Stomach (tissue), 9 donors: ENCODE data around the gene IGF1R. TPM values are rescaled to one million over a fixed set of nuclear protein-coding genes. Genes with fewer than 3 reads are reported as not detected.

Source experiments
- DNase-seq, 2 donors: peaks; one replicate each; pipeline versions ENCODE4 v3.0.0 to v3.0.0-alpha.2; 2013 to 2019
- H3K27ac ChIP-seq, 5 donors: fragments of 200-600 bp in 4 of 5; sonication (generic) in 4 of 5; one replicate each; pipeline ENCODE4 v1.5.1; 2013 to 2019; ENCODE audit warnings: mild to moderate bottlenecking in 1 of 5, moderate library complexity in 1 of 5
- H3K27me3 ChIP-seq, 3 donors: fragments of 200-600 bp; sonication (generic); one replicate each; pipeline ENCODE4 v1.5.1; 2017 to 2019; ENCODE audit warnings: mixed run types in 1 of 3
- H3K36me3 ChIP-seq, 4 donors: fragments of 200-600 bp; sonication (generic); 1 replicate in 3 of 4; 2 replicates in 1 of 4; pipeline ENCODE4 v1.5.1; 2016 to 2019
- H3K4me1 ChIP-seq, 4 donors: fragments of 200-600 bp; sonication (generic); one replicate each; pipeline ENCODE4 v1.5.1; 2016 to 2019
- H3K4me3 ChIP-seq, 4 donors: fragments of 200-600 bp; sonication (generic) in 3 of 4; one replicate each; pipeline ENCODE4 v1.5.1; 2016 to 2019; ENCODE audit warnings: mild to moderate bottlenecking in 1 of 4
- H3K9me3 ChIP-seq, 4 donors: fragments of 200-600 bp; sonication (generic); one replicate each; pipeline ENCODE4 v1.5.1; 2016 to 2019
- EP300 ChIP-seq: sonication (generic); formaldehyde crosslinking; IDR thresholded peaks from one replicate; pipeline ENCODE4 v1.6.1; 2017; ENCODE audit warnings: antibody characterized with exemption
- POLR2A ChIP-seq, 4 donors: fragments of 450-650 bp; IDR thresholded peaks; one replicate each; pipeline ENCODE4 v1.6.1; 2016; ENCODE audit warnings: antibody characterized with exemption in 4 of 4, control low read depth in 2 of 4, mild to moderate bottlenecking in 1 of 4, moderate library complexity in 1 of 4
- POLR2AphosphoS5 ChIP-seq, 3 donors: sonication (generic); formaldehyde crosslinking; IDR thresholded peaks; one replicate each; pipeline ENCODE4 v1.6.1; 2016; ENCODE audit warnings: antibody characterized with exemption in 3 of 3
- WGBS, 5 donors: extraction: QIAGEN DNeasy Blood & Tissue Kit in 3 of 5; methylation state at CpG; one replicate each; pipeline versions ENCODE4 v1.1.5 to v1.1.7; 2013 to 2018; 5-methylcytosine and 5-hydroxymethylcytosine counted together
- intact Hi-C: fragments of 100-400 bp; cut with DNase I; formaldehyde crosslinking; loops from one replicate; pipeline ENCODE4 v1.15.1; 2023; ENCODE audit warnings: low total_unique reads
- polyA plus RNA-seq, 3 donors: library from polyadenylated mRNA; stranded (reverse); fragments of 200-250 nt; gene quantifications; one replicate each; pipeline ENCODE4 v1.2.3, GENCODE V29; 2013
- total RNA-seq, 5 donors: library from RNA; depleted of rRNA; stranded (reverse); fragments of >200 nt; gene quantifications; one replicate each; pipeline versions ENCODE4 v1.1.0 to v1.2.3, GENCODE V29; 2014 to 2016
- TF ChIP-seq, protein P1 (sequence below), 7 experiments: fragments of 450-650 bp in 4 of 7; fragments of 200-600 bp in 3 of 7; sonication (generic) in 3 of 7; IDR thresholded peaks; one replicate each; pipeline ENCODE4 v1.5.1; 2016 to 2019; ENCODE audit warnings: antibody characterized with exemption in 7 of 7, control low read depth in 2 of 7, mild to moderate bottlenecking in 1 of 7
- donor health status: healthy with polysubstance abuse.
- donor health status: Bipolar disorder and iron deficiency.
- donor health status: healthy.

Gene IGF1R
- total and polyA plus RNA-seq, 8 donors: 2.3 to 131 (median 42.8) TPM

DNA sequence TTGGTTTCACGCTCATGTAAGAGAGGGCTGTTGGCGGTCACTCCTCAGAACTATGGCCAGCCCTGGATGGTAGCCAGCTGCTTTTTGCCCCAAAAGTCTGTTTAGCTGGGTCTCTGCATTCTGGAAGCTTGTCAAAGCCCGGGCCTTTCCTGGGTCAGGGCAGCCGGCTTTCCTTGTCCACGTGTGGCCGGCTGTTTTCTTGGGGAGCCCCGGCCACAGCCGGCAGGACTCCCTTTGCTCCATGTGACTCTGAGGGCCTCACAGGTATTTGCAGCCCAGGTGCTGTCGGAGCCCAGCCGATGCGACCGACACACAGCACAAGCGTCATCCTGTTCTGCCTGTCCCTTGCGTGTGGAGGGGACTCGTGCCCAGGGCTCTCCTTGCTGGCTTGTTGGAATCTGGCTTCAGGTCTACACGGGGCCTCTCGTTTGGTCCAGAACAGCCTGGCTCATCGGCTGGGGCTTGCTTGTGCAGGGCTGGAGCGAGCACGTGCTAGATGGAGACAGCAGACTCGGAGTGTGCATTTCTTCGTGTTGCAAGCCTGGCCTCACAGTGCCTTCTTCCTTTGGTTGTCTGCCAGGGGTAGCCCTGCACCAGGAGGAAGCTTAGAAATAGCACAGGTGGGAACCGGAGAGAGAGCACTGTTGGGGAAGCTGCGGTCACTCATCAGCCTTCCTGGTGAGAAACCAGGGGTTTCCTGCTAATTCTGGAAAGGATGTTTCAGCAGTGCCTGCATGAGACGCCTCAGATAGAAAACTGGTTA lies 307.8 kb downstream of the IGF1R start:
- Histone ChIP-seq H3K4me3 (no peak overlapping the region), H3K36me3 (peaks cover 30 to 65% (median 56%) of the 10 kb centered on the region in 4 donors), H3K27ac (peak overlapping the region in 4 of 5 donors; percentile 66 to 90 (median 82)), H3K27me3 (no peaks in the 10 kb centered on the region), H3K9me3 (peaks cover 0 to 5% (median 0%) of the 10 kb centered on the region in 4 donors), H3K4me1 (peaks cover 21 to 44% (median 37%) of the 10 kb centered on the region in 4 donors)
- intact Hi-C loops: no loop called here
- no peak for TF ChIP-seq EP300
- peak in 1 of 2 donors; percentile 49 for DNase-seq
- WGBS, 5 donors: 79 to 88% (median 83%) methylated on average over 18 to 25 of the region's 25 CpGs

DNA sequence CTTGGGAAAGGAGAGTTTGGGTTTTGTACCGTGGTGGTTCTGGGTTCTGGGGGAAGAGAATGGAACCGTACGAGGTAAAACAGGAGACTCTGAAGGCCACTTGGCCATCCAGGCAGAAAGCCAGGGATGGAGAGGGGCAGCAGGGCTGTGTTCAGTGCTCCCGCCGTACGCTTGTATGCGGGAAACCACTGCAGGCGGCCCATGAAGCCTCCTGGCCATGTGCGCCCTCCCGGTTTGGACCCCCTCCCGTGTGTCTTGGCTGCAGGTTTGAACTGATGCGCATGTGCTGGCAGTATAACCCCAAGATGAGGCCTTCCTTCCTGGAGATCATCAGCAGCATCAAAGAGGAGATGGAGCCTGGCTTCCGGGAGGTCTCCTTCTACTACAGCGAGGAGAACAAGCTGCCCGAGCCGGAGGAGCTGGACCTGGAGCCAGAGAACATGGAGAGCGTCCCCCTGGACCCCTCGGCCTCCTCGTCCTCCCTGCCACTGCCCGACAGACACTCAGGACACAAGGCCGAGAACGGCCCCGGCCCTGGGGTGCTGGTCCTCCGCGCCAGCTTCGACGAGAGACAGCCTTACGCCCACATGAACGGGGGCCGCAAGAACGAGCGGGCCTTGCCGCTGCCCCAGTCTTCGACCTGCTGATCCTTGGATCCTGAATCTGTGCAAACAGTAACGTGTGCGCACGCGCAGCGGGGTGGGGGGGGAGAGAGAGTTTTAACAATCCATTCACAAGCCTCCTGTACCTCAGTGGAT lies 308.6 kb downstream of the IGF1R start:
- no peak overlapping the region for H3K4me3 ChIP-seq
- no peaks in the 10 kb centered on the region for H3K27me3 ChIP-seq
- peaks cover 12 to 35% (median 29%) of the 10 kb centered on the region in 4 donors for H3K4me1 ChIP-seq
- TF ChIP-seq POLR2AphosphoS5 (IDR thresholded peaks at IDR 0.05): no peak
- no peak for TF ChIP-seq EP300
- no peak for TF ChIP-seq POLR2A (IDR thresholded peaks at IDR 0.05)
- peaks cover 35 to 70% (median 60%) of the 10 kb centered on the region in 4 donors for H3K36me3 ChIP-seq
- peak overlapping the region in 2 of 5 donors; percentile 18 to 90 for H3K27ac ChIP-seq
- 88 to 95% (median 93%) methylated on average over 36 to 39 of the region's 39 CpGs for WGBS, 5 donors
- intact Hi-C loops: no loop called here
- H3K9me3 ChIP-seq: peaks cover 0 to 12% (median 5%) of the 10 kb centered on the region in 4 donors
- DNase-seq: no peak

DNA sequence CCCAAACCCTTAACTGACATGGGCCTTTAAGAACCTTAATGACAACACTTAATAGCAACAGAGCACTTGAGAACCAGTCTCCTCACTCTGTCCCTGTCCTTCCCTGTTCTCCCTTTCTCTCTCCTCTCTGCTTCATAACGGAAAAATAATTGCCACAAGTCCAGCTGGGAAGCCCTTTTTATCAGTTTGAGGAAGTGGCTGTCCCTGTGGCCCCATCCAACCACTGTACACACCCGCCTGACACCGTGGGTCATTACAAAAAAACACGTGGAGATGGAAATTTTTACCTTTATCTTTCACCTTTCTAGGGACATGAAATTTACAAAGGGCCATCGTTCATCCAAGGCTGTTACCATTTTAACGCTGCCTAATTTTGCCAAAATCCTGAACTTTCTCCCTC lies 309.3 kb downstream of the IGF1R start:
- H3K27me3 ChIP-seq: no peaks in the 10 kb centered on the region
- H3K4me1 ChIP-seq: peaks cover 8 to 29% (median 22%) of the 10 kb centered on the region in 4 donors
- WGBS, 5 donors: 63 to 79% (median 72%) methylated on average over 6 of the region's 6 CpGs
- DNase-seq: no peak
- H3K9me3 ChIP-seq: peaks cover 0 to 17% (median 8%) of the 10 kb centered on the region in 4 donors
- H3K36me3 ChIP-seq: peaks cover 35 to 76% (median 67%) of the 10 kb centered on the region in 4 donors
- TF ChIP-seq POLR2AphosphoS5 (IDR thresholded peaks at IDR 0.05) (no peak), POLR2A (IDR thresholded peaks at IDR 0.05) (no peak), EP300 (no peak)
- TF ChIP-seq, protein P1, sequence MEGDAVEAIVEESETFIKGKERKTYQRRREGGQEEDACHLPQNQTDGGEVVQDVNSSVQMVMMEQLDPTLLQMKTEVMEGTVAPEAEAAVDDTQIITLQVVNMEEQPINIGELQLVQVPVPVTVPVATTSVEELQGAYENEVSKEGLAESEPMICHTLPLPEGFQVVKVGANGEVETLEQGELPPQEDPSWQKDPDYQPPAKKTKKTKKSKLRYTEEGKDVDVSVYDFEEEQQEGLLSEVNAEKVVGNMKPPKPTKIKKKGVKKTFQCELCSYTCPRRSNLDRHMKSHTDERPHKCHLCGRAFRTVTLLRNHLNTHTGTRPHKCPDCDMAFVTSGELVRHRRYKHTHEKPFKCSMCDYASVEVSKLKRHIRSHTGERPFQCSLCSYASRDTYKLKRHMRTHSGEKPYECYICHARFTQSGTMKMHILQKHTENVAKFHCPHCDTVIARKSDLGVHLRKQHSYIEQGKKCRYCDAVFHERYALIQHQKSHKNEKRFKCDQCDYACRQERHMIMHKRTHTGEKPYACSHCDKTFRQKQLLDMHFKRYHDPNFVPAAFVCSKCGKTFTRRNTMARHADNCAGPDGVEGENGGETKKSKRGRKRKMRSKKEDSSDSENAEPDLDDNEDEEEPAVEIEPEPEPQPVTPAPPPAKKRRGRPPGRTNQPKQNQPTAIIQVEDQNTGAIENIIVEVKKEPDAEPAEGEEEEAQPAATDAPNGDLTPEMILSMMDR (IDR thresholded peaks at IDR 0.05): no peak
- intact Hi-C loops: no loop called here
- H3K27ac ChIP-seq: no peak overlapping the region
- H3K4me3 ChIP-seq: no peak overlapping the region

DNA sequence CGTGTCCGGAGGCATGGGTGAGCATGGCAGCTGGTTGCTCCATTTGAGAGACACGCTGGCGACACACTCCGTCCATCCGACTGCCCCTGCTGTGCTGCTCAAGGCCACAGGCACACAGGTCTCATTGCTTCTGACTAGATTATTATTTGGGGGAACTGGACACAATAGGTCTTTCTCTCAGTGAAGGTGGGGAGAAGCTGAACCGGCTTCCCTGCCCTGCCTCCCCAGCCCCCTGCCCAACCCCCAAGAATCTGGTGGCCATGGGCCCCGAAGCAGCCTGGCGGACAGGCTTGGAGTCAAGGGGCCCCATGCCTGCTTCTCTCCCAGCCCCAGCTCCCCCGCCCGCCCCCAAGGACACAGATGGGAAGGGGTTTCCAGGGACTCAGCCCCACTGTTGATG lies 309.7 kb downstream of the IGF1R start:
- DNase-seq: no peak
- Histone ChIP-seq H3K27me3 (no peaks in the 10 kb centered on the region), H3K9me3 (peaks cover 0 to 17% (median 8%) of the 10 kb centered on the region in 4 donors), H3K4me3 (no peak overlapping the region), H3K36me3 (peaks cover 35 to 78% (median 69%) of the 10 kb centered on the region in 4 donors), H3K27ac (no peak overlapping the region), H3K4me1 (peaks cover 8 to 26% (median 18%) of the 10 kb centered on the region in 4 donors)
- intact Hi-C loops: no loop called here
- 93 to 97% (median 95%) methylated on average over 11 of the region's 11 CpGs for WGBS, 5 donors
- TF ChIP-seq, protein P1 (IDR thresholded peaks at IDR 0.05): no peak
- TF ChIP-seq POLR2AphosphoS5 (IDR thresholded peaks at IDR 0.05) (no peak), POLR2A (IDR thresholded peaks at IDR 0.05) (no peak), EP300 (no peak)

DNA sequence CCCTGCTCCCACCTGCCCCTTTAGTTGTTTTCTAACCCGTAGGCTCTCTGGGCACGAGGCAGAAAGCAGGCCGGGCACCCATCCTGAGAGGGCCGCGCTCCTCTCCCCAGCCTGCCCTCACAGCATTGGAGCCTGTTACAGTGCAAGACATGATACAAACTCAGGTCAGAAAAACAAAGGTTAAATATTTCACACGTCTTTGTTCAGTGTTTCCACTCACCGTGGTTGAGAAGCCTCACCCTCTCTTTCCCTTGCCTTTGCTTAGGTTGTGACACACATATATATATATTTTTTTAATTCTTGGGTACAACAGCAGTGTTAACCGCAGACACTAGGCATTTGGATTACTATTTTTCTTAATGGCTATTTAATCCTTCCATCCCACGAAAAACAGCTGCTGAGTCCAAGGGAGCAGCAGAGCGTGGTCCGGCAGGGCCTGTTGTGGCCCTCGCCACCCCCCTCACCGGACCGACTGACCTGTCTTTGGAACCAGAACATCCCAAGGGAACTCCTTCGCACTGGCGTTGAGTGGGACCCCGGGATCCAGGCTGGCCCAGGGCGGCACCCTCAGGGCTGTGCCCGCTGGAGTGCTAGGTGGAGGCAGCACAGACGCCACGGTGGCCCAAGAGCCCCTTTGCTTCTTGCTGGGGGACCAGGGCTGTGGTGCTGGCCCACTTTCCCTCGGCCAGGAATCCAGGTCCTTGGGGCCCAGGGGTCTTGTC lies 310.7 kb downstream of the IGF1R start:
- no peaks in the 10 kb centered on the region for H3K27me3 ChIP-seq
- peaks cover 0 to 17% (median 8%) of the 10 kb centered on the region in 4 donors for H3K9me3 ChIP-seq
- peaks cover 8 to 19% (median 11%) of the 10 kb centered on the region in 4 donors for H3K4me1 ChIP-seq
- H3K4me3 ChIP-seq: no peak overlapping the region
- DNase-seq: no peak
- TF ChIP-seq POLR2A (IDR thresholded peaks at IDR 0.05) (no peak), EP300 (no peak), POLR2AphosphoS5 (IDR thresholded peaks at IDR 0.05) (no peak)
- TF ChIP-seq, protein P1 (IDR thresholded peaks at IDR 0.05): no peak
- WGBS, 5 donors: 86 to 94% (median 91%) methylated on average over 14 to 22 of the region's 22 CpGs
- no peak overlapping the region for H3K27ac ChIP-seq
- intact Hi-C loops: no loop called here
- H3K36me3 ChIP-seq: peaks cover 35 to 78% (median 72%) of the 10 kb centered on the region in 4 donors
